ENCODE data around the gene ELOVL1.
A peak's percentile ranks its signal among the peaks of the same experiment; 100 is the strongest.
"Not testable (repeated sequence)": the region's sequence is repeated elsewhere in the genome, so short reads cannot be mapped to it uniquely, and the experiment has no call there.

ELOVL1 gene

DNA sequence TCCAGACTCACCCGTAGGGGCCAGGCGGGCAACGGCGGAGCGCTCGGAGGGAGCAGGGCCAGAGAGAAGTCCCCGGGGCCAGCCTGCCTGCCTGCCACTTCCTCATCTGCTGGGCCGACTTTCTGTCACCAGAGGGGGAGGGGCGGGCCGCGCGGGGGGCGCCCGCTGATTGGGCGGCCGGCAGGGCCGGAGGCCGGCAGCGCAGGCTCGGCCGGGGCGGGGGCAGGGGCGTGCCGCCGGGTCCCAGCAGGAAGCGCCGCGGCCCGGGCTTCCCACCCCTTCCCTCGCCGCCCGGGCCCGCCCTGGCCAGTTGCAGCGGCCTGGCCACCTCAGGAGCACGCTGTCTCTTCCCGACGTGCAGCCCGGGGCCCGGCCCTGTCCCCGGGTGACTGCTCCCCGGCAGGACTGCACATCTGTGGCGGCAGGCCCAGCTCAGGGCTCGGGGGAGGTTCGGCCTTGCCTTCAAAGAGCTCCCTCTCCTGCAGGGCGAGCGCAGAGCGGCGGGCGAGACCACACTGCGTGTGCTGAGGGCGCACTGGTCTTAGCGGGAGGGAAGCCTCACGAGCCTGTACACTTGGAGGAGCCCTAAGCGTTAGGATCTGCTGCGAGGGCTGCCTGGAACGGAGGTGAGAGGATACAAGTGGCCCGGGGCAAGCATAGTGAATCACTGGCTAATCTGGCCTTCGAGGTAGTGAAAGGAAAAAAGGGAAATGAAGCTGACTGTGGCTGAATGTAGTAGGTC is at the start of gene ELOVL1:
ELOVL1 (minus strand) TSS at position 108 of the 742 bp plus-strand sequence. CDS start 2,402 bp downstream, outside the sequence.
- Histone ChIP-seq H3K27me3 (ENCODE audit: insufficient read depth, low read depth, severe bottlenecking) (no peaks in the 10 kb centered on the region), H3K4me3 (ENCODE audit: low read depth, low read length) (peak within 1 kb of the TSS; percentile 66), H3K27ac (peak within 1 kb of the TSS; percentile 89), H3K9me3 (ENCODE audit: severe bottlenecking) (no peaks in the 10 kb centered on the region), H3K36me3 (peaks cover 29% of the 10 kb centered on the region)
- DNase-seq, result peak; percentile 93
- TF ChIP-seq, protein P1, sequence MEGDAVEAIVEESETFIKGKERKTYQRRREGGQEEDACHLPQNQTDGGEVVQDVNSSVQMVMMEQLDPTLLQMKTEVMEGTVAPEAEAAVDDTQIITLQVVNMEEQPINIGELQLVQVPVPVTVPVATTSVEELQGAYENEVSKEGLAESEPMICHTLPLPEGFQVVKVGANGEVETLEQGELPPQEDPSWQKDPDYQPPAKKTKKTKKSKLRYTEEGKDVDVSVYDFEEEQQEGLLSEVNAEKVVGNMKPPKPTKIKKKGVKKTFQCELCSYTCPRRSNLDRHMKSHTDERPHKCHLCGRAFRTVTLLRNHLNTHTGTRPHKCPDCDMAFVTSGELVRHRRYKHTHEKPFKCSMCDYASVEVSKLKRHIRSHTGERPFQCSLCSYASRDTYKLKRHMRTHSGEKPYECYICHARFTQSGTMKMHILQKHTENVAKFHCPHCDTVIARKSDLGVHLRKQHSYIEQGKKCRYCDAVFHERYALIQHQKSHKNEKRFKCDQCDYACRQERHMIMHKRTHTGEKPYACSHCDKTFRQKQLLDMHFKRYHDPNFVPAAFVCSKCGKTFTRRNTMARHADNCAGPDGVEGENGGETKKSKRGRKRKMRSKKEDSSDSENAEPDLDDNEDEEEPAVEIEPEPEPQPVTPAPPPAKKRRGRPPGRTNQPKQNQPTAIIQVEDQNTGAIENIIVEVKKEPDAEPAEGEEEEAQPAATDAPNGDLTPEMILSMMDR (IDR thresholded peaks at IDR 0.05; ENCODE audit: low read depth, low read length), result peak; percentile 55

DNA sequence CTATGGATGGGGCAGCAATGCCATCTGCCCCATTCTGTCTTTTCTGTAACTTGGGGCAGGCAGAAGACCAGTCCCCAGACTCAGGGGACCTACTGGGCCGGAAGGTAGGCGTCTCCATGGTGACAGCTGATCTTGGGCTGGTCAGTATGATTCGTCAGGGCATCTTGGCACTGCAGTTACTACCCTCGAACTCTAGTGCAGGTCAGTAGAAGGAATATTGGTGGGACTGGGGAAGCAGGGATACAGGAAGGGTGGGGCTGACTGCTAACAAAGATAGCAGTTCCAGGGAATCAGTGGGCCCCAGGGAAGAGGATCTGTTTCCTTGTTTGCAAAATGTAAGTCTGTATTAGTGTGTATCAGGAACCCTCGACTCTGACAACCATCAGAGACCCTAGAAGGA is 48.1 kb upstream of the ELOVL1 start:
- Histone ChIP-seq H3K27me3 (ENCODE audit: insufficient read depth, low read depth, severe bottlenecking) (no peaks in the 10 kb centered on the region), H3K36me3 (peaks cover 60% of the 10 kb centered on the region), H3K4me3 (ENCODE audit: low read depth, low read length) (no peak overlapping the region), H3K27ac (no peak overlapping the region), H3K9me3 (ENCODE audit: severe bottlenecking) (no peaks in the 10 kb centered on the region)
- no peak for DNase-seq
- TF ChIP-seq, protein P1 (IDR thresholded peaks at IDR 0.05; ENCODE audit: low read depth, low read length), result no peak

DNA sequence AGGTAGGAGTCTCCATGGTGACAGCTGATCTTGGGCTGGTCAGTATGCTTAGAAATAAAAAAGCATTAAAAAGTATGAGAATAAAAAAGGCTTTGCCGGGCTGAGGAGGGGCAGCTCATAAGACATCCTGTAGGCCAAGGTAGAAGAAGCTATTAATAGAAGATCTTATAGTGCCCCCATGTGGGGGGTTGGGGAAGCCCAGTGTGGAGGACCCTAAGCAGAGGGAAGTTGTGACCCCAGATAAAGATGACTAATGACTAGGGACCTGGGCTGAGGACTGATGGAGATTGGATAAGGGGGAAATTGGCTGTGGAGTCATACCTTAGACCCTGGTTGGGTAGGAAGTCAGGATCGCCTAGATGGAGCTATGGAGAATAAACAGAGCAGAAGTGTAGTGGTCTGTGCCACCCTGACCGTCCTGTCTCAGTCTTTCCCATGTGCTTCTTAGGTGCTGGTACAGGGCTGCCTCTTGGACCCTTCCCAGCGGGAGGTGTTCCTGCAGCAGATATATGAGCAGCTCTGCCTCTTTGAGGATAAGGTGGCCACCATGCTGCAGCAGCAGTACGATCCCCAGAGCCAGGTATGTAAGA is 46.9 kb upstream of the ELOVL1 start:
- no peaks in the 10 kb centered on the region for H3K27me3 ChIP-seq (ENCODE audit: insufficient read depth, low read depth, severe bottlenecking)
- TF ChIP-seq, protein P1 (IDR thresholded peaks at IDR 0.05; ENCODE audit: low read depth, low read length), result peak; percentile 61
- H3K9me3 ChIP-seq (ENCODE audit: severe bottlenecking), result no peaks in the 10 kb centered on the region
- H3K36me3 ChIP-seq, result peaks cover 53% of the 10 kb centered on the region
- H3K27ac ChIP-seq, result no peak overlapping the region
- H3K4me3 ChIP-seq (ENCODE audit: low read depth, low read length), result no peak overlapping the region
- DNase-seq, result peak; percentile 73

DNA sequence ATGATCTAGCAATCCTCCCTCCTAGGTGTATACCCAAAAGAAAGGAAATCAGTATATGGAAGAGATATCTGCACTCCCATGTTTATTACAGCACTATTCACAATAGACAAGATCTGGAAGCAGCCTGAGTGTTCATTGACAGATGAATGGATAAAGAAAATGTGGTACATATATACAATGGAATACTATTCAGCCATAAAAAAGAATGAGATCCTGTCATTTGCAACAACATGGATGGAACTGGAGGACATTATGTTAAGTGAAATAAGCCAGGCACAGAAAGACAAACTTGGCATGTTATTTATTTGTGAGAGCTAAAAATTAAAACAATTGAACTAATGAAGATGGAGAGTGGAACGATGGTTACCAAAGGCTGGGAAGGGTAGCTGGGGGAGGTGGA is 45.6 kb upstream of the ELOVL1 start:
- not testable (repeated sequence) for H3K27ac ChIP-seq; H3K9me3 ChIP-seq (ENCODE audit: severe bottlenecking); DNase-seq; H3K27me3 ChIP-seq (ENCODE audit: insufficient read depth, low read depth, severe bottlenecking); H3K4me3 ChIP-seq (ENCODE audit: low read depth, low read length)
- peaks cover 50% of the 10 kb centered on the region for H3K36me3 ChIP-seq

DNA sequence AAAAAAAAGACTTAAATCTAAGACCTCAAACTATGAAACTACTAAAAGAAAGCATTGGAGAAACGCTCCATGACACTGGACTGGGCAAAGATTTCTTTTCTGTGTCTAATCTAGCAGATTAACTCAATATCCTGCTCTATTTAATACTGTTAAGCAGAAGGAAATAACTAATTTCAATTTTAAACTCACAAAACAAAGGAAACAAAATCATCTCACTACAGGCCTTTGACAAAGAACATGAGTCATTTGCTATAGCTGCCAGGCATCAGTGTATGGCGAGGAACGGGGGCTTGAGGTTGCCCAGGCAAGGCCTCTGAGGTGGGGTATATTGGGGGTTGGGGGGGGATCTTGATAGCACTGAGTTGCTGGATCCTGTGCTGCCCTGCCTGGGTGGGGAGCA is 42.8 kb upstream of the ELOVL1 start:
- Histone ChIP-seq H3K4me3 (ENCODE audit: low read depth, low read length) (no peak overlapping the region), H3K27me3 (ENCODE audit: insufficient read depth, low read depth, severe bottlenecking) (no peaks in the 10 kb centered on the region), H3K27ac (no peak overlapping the region), H3K36me3 (peaks cover 53% of the 10 kb centered on the region), H3K9me3 (ENCODE audit: severe bottlenecking) (no peaks in the 10 kb centered on the region)
- DNase-seq, result no peak
- TF ChIP-seq, protein P1 (IDR thresholded peaks at IDR 0.05; ENCODE audit: low read depth, low read length), result no peak

DNA sequence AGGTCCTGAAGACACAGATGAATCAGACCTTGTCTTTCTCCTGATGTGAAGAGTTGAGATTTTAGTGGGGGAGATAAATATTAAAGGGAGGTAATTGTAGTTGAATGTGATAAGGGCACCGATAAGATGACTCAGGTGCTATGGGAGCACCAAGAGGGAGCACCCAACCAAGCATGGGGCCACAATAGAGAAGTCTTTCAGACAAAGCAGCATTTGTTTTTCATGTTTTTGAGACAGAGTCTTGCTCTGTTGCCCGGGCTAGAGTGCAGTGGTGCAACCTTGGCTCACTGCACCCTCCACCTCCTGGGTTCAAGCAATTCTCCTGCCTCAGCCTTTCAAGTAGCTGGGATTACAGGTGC is 38.0 kb upstream of the ELOVL1 start:
- no peak for DNase-seq
- Histone ChIP-seq H3K27ac (no peak overlapping the region), H3K4me3 (ENCODE audit: low read depth, low read length) (no peak overlapping the region), H3K27me3 (ENCODE audit: insufficient read depth, low read depth, severe bottlenecking) (no peaks in the 10 kb centered on the region), H3K36me3 (peaks cover 58% of the 10 kb centered on the region), H3K9me3 (ENCODE audit: severe bottlenecking) (no peaks in the 10 kb centered on the region)
- TF ChIP-seq, protein P1 (IDR thresholded peaks at IDR 0.05; ENCODE audit: low read depth, low read length), result no peak

All from WERI-Rb-1 (cell line).